Stimulated activated CD4-positive, alpha-beta T cell treated with anti-CD3 and anti-CD28 coated beads, Interleukin-15, amount 100 ng/mL, for 1 hour (primary cell): ENCODE measurements around the gene HOXD10.

Experiments
- DNase-seq, 2 donors: peaks; one replicate each; pipeline ENCODE4 v3.0.0-alpha.2; 2020; ENCODE audit warnings: low read depth in 1 of 2, low spot score in 1 of 2

Gene HOXD10

GRCh38 chr2:176160986-176161824 is 44.6 kb downstream of the HOXD10 start:
- DNase-seq: no peak

- no peak for DNase-seq
Observed at GRCh38 chr2:176161825-176162626, 45.4 kb downstream of the HOXD10 start.

- no peak for DNase-seq
Observed at GRCh38 chr2:176162911-176163671, 46.5 kb downstream of the HOXD10 start.

GRCh38 chr2:176163672-176164056 is 47.1 kb downstream of the HOXD10 start:
- DNase-seq: no peak

GRCh38 chr2:176164201-176164600 is 47.6 kb downstream of the HOXD10 start:
- DNase-seq: no peak

- no peak for DNase-seq
Observed at GRCh38 chr2:176164611-176165369, 48.2 kb downstream of the HOXD10 start.

- DNase-seq: no peak
Observed at GRCh38 chr2:176165370-176166050, 48.9 kb downstream of the HOXD10 start.

GRCh38 chr2:176166272-176166671 is 49.7 kb downstream of the HOXD10 start:
- no peak for DNase-seq

GRCh38 chr2:176167398-176167797 is 50.8 kb downstream of the HOXD10 start:
- DNase-seq: no peak

GRCh38 chr2:176169181-176169580 is 52.6 kb downstream of the HOXD10 start:
- no peak for DNase-seq
